Measurements from ENCODE around the gene RHCG. TPM values are rescaled to one million over a fixed set of nuclear protein-coding genes. Genes with fewer than 3 reads are reported as not detected.
"Not testable (repeated sequence)": the region's sequence is repeated elsewhere in the genome, so short reads cannot be mapped to it uniquely, and the experiment has no call there.

Gene RHCG
- total RNA-seq, 2 experiments from 2014 or later, result not detected

- H3K9me3 Mint-ChIP-seq, result no peaks in the 10 kb centered on the region
- no peak overlapping the region for H3K4me3 Mint-ChIP-seq
- no peaks in the 10 kb centered on the region for H3K4me1 Mint-ChIP-seq
- POLR2A ChIA-PET, result no interaction called here
- H3K27me3 Mint-ChIP-seq, result peaks cover 8% of the 10 kb centered on the region
- no peaks in the 10 kb centered on the region for H3K36me3 Mint-ChIP-seq
- no peak for DNase-seq
- H3K27ac Mint-ChIP-seq, result no peak overlapping the region
- no peak for ATAC-seq (ENCODE audit: low read depth)
These were observed 17.2 kb downstream of the RHCG start for GRCh38 chr15:89479173-89479572.

- H3K9me3 Mint-ChIP-seq, result no peaks in the 10 kb centered on the region
- H3K4me1 Mint-ChIP-seq, result no peaks in the 10 kb centered on the region
- H3K27me3 Mint-ChIP-seq, result peaks cover 14% of the 10 kb centered on the region
These were observed 18.8 kb downstream of the RHCG start for GRCh38 chr15:89477411-89478242.

GRCh38 chr15:89475661-89476060 is 20.7 kb downstream of the RHCG start:
- ATAC-seq (ENCODE audit: low read depth), result no peak
- Mint-ChIP-seq H3K36me3 (no peaks in the 10 kb centered on the region), H3K9me3 (no peaks in the 10 kb centered on the region), H3K27ac (no peak overlapping the region), H3K27me3 (peaks cover 22% of the 10 kb centered on the region), H3K4me3 (no peak overlapping the region), H3K4me1 (no peaks in the 10 kb centered on the region)
- POLR2A ChIA-PET, result no interaction called here
- DNase-seq, result no peak

More at GRCh38 chr15:89477411-89478242, 18.8 kb downstream of the RHCG start:
- ATAC-seq (ENCODE audit: low read depth) (no peak), DNase-seq (no peak)
- Mint-ChIP-seq H3K4me3 (no peak overlapping the region), H3K27ac (no peak overlapping the region), H3K36me3 (no peaks in the 10 kb centered on the region)
- POLR2A ChIA-PET, result no interaction called here

- Mint-ChIP-seq H3K4me1 (no peaks in the 10 kb centered on the region), H3K9me3 (no peaks in the 10 kb centered on the region), H3K4me3 (no peak overlapping the region), H3K36me3 (no peaks in the 10 kb centered on the region), H3K27me3 (peaks cover 38% of the 10 kb centered on the region), H3K27ac (no peak overlapping the region)
- ATAC-seq (ENCODE audit: low read depth) (peak; percentile 58), DNase-seq (peak; percentile 71)
- POLR2A ChIA-PET, result no interaction called here
These were observed 23.6 kb downstream of the RHCG start for GRCh38 chr15:89472785-89473256.

- Mint-ChIP-seq H3K4me1 (no peaks in the 10 kb centered on the region), H3K36me3 (no peaks in the 10 kb centered on the region), H3K9me3 (no peaks in the 10 kb centered on the region), H3K27ac (no peak overlapping the region), H3K4me3 (no peak overlapping the region), H3K27me3 (peaks cover 38% of the 10 kb centered on the region)
- POLR2A ChIA-PET, result no interaction called here
- ATAC-seq (ENCODE audit: low read depth) (no peak), DNase-seq (no peak)
These were observed 26.8 kb downstream of the RHCG start for GRCh38 chr15:89469426-89470096.

GRCh38 chr15:89468813-89469212 is 27.6 kb downstream of the RHCG start:
- POLR2A ChIA-PET; H3K4me3 Mint-ChIP-seq; DNase-seq; H3K4me1 Mint-ChIP-seq; ATAC-seq (ENCODE audit: low read depth); H3K9me3 Mint-ChIP-seq; H3K27ac Mint-ChIP-seq; H3K36me3 Mint-ChIP-seq: not testable (repeated sequence)
- peaks cover 38% of the 10 kb centered on the region for H3K27me3 Mint-ChIP-seq

GRCh38 chr15:89463113-89463512 is 33.3 kb downstream of the RHCG start:
- ATAC-seq (ENCODE audit: low read depth) (no peak), DNase-seq (no peak)
- H3K27me3 Mint-ChIP-seq, result peaks cover 11% of the 10 kb centered on the region
- H3K4me3 Mint-ChIP-seq, result no peak overlapping the region
- POLR2A ChIA-PET, result no interaction called here
- H3K9me3 Mint-ChIP-seq, result no peaks in the 10 kb centered on the region
- H3K36me3 Mint-ChIP-seq, result no peaks in the 10 kb centered on the region
- H3K4me1 Mint-ChIP-seq, result no peaks in the 10 kb centered on the region
- no peak overlapping the region for H3K27ac Mint-ChIP-seq

GRCh38 chr15:89462198-89462912 is 34.0 kb downstream of the RHCG start:
- ATAC-seq (ENCODE audit: low read depth), result no peak
- no peak overlapping the region for H3K27ac Mint-ChIP-seq
- H3K9me3 Mint-ChIP-seq, result no peaks in the 10 kb centered on the region
- POLR2A ChIA-PET, result no interaction called here
- no peak overlapping the region for H3K4me3 Mint-ChIP-seq
- no peaks in the 10 kb centered on the region for H3K4me1 Mint-ChIP-seq
- no peak for DNase-seq
- H3K36me3 Mint-ChIP-seq, result no peaks in the 10 kb centered on the region
- H3K27me3 Mint-ChIP-seq, result peaks cover 11% of the 10 kb centered on the region

GRCh38 chr15:89461386-89461785 is 35.0 kb downstream of the RHCG start:
- H3K36me3 Mint-ChIP-seq, result no peaks in the 10 kb centered on the region
- H3K4me3 Mint-ChIP-seq, result no peak overlapping the region
- no peak for DNase-seq
- ATAC-seq (ENCODE audit: low read depth), result no peak
- H3K9me3 Mint-ChIP-seq, result peaks cover 4% of the 10 kb centered on the region
- H3K27ac Mint-ChIP-seq, result no peak overlapping the region
- peaks cover 11% of the 10 kb centered on the region for H3K27me3 Mint-ChIP-seq
- H3K4me1 Mint-ChIP-seq, result peaks cover 2% of the 10 kb centered on the region
- POLR2A ChIA-PET, result no interaction called here

- Mint-ChIP-seq H3K4me1 (peaks cover 2% of the 10 kb centered on the region), H3K27me3 (peaks cover 10% of the 10 kb centered on the region), H3K4me3 (no peak overlapping the region), H3K9me3 (peaks cover 5% of the 10 kb centered on the region), H3K36me3 (no peaks in the 10 kb centered on the region), H3K27ac (no peak overlapping the region)
- no peak for ATAC-seq (ENCODE audit: low read depth)
- POLR2A ChIA-PET, result no interaction called here
- DNase-seq, result no peak
These were observed 36.3 kb downstream of the RHCG start for GRCh38 chr15:89460048-89460447.

GRCh38 chr15:89459271-89460038 is 36.9 kb downstream of the RHCG start:
- ATAC-seq (ENCODE audit: low read depth) (no peak), DNase-seq (no peak)
- POLR2A ChIA-PET, result no interaction called here
- H3K27ac Mint-ChIP-seq, result no peak overlapping the region
- H3K9me3 Mint-ChIP-seq, result peaks cover 5% of the 10 kb centered on the region
- H3K36me3 Mint-ChIP-seq, result no peaks in the 10 kb centered on the region
- H3K4me3 Mint-ChIP-seq, result no peak overlapping the region
- H3K4me1 Mint-ChIP-seq, result peaks cover 2% of the 10 kb centered on the region
- peaks cover 10% of the 10 kb centered on the region for H3K27me3 Mint-ChIP-seq

- Mint-ChIP-seq H3K27me3 (peaks cover 10% of the 10 kb centered on the region), H3K9me3 (peaks cover 5% of the 10 kb centered on the region), H3K36me3 (no peaks in the 10 kb centered on the region), H3K27ac (no peak overlapping the region), H3K4me1 (peaks cover 2% of the 10 kb centered on the region), H3K4me3 (no peak overlapping the region)
- no peak for ATAC-seq (ENCODE audit: low read depth)
- no peak for DNase-seq
- POLR2A ChIA-PET, result no interaction called here
These were observed 37.9 kb downstream of the RHCG start for GRCh38 chr15:89458440-89458839.

GRCh38 chr15:89457086-89457485 is 39.3 kb downstream of the RHCG start:
- peaks cover 16% of the 10 kb centered on the region for H3K27me3 Mint-ChIP-seq
- POLR2A ChIA-PET, result no interaction called here
- no peaks in the 10 kb centered on the region for H3K36me3 Mint-ChIP-seq
- H3K4me3 Mint-ChIP-seq, result no peak overlapping the region
- peaks cover 2% of the 10 kb centered on the region for H3K4me1 Mint-ChIP-seq
- no peak for DNase-seq
- H3K9me3 Mint-ChIP-seq, result peaks cover 5% of the 10 kb centered on the region
- H3K27ac Mint-ChIP-seq, result no peak overlapping the region
- ATAC-seq (ENCODE audit: low read depth), result peak; percentile 39

All from activated naive CD8-positive, alpha-beta T cell treated with anti-CD3 and anti-CD28 coated beads, Interleukin-2, amount 10 ng/mL, durations not matched to agents 7 days and 5 days (primary cell).